ENCODE measurements around the gene LEKR1. TPM values are rescaled to one million over a fixed set of nuclear protein-coding genes. Genes with fewer than 3 reads are reported as not detected.
"Not testable (repeated sequence)": the region's sequence is repeated elsewhere in the genome, so short reads cannot be mapped to it uniquely, and the experiment has no call there.

The LEKR1 gene
- 0.06 TPM for polyA plus RNA-seq (2013, experiment 1 of 2; ENCODE audit: insufficient read length)
- 0.20 TPM for polyA plus RNA-seq (2013, experiment 2 of 2; ENCODE audit: insufficient read length)

GRCh38 chr3:156826144-156826895 is at the start of gene LEKR1:
LEKR1 (plus strand) TSS chr3:156826353; CDS start chr3:156829330, 2,977 bp downstream.
- peak; percentile 87 for DNase-seq

- DNase-seq = no peak
Measured at GRCh38 chr3:156776871-156777270, 49.3 kb upstream of the LEKR1 start.

DNA sequence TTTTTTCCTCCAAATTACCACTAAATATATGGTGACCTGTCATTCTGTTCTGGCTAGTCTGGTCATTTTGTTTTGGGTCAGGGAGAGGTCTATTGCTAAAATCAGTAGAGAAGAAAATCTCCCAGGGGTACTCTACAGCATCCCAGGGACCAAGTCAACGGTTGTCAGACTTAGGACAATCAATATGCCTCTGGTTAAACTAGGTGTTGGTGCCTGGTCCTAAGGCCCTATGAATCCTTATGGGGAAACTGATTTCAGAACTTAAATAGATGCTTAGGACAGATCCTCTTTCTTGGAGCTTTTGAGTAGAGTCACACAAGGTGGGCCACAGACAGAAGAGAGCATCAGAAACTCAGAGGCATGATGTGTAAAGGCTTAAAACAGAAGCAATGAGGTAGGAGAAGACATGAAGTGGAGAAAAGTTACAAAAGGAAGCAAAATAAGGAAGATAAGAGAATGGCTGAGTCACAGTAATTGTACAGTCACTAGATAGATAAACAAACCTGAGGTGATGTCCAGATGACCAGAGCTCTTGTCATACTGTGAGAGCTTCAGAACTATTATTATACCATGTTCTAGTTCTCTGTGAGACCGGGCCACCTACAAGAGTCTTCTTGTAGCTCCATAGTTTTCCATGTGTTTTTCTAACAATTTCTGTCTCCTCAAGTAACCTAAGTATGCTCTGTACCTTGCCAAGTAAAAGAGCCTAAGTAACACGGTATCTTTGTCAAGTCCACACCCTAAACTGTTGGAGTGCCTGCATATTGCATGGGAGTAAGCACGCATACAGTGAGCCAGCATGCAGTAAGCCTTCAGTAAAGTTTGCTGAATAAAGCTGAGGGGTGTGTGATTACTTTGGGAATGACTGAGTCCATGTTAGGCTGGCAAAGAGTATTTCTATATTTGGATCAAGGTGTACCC is 44.6 kb upstream of the LEKR1 start:
- no peak for DNase-seq

GRCh38 chr3:156782319-156782718 is 43.8 kb upstream of the LEKR1 start:
- DNase-seq = no peak

GRCh38 chr3:156782921-156783320 is 43.2 kb upstream of the LEKR1 start:
- no peak for DNase-seq

GRCh38 chr3:156787001-156787400 is 39.2 kb upstream of the LEKR1 start:
- DNase-seq = no peak

GRCh38 chr3:156787926-156788663 is 38.1 kb upstream of the LEKR1 start:
- peak; percentile 96 for DNase-seq

DNA sequence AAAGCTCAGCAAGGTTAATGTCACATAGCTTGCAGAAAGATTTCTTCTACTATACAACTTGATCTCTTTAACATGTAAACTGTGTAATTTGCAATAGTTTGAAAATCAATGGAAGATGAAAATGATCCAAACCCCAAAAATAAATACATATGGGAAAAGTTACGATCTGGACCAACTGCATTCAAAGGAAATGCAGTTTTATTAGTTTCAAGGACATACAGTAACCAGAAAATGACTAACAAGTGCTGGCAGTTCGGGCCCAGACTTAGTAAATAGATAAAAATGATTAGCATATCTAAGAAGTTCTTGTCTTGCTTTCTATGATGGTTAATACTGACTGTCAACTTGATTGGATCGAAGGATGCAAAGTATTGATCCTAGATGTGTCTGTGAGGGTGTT is 37.3 kb upstream of the LEKR1 start:
- DNase-seq = peak; percentile 30

- peak; percentile 74 for DNase-seq
Measured at GRCh38 chr3:156790156-156790555, 36.0 kb upstream of the LEKR1 start.

GRCh38 chr3:156792114-156792513 is 34.0 kb upstream of the LEKR1 start:
- no peak for DNase-seq

DNA sequence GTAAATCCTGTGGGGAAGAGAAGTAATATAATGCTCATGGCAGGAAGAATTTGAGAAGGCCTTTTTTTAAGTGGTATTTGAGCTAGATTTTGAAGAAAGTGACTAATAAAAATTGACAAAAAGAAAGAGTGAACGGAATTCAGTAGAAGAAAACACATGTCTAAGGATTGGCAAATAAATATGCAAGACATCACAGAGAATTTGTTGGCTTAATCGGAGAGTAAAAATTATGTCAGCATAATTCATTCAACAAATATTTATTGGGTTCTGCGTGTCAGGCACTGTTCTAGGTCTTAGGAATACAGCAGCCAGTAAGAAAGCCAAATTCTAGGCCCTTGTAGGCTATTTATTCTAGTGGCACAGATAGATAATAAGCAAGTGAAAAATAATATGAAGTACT is 33.6 kb upstream of the LEKR1 start:
- no peak for DNase-seq

GRCh38 chr3:156792945-156793344 is 33.2 kb upstream of the LEKR1 start:
- peak; percentile 26 for DNase-seq

- no peak for DNase-seq
Measured at GRCh38 chr3:156793400-156793799, 32.8 kb upstream of the LEKR1 start.

DNA sequence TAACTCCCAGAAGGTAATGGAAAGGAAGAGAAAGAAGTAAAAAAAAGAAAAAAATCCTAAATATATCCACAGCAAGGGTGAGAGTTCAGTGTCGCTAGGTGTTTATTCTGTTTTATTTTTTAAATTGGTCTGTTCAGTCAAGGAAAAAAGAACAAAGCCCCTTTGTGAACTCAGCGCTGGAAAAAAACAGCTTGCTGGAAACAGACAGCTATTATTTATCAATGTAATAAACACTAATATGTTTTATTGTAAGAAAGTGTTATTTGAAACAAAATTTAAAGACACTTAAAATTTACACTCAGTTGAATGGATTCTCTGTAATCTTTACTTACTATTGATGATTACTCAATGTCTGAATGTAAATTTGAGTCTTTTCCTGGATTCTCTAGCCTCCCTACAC is 32.3 kb upstream of the LEKR1 start:
- DNase-seq = no peak

DNA sequence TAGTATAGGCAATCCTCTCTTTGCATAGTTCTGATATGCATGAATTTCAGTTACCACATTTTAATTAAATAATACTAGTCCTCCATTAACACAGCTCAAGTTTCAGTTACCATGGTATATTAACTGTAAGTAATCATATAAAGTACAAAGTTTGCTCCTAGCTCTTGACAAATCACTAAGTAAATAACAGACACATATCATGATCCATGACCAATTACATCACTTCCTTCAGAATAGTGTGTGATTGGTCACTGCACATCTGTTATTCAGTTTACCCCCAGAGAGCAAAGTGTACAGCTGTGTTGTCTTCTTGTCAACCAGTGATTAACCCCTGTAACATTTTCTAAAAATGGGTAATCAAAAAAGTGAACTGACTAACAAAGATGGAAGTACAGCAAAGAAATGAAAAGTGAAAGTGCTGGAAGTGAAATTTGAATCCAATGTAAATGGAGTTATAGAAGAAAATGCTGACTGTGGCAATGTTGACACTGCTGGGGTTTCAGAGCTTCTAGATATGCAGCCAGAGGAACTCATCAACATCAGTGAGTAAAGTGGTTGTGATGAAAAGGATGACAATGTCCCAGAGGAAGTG is 30.2 kb upstream of the LEKR1 start:
- peak; percentile 22 for DNase-seq

DNA sequence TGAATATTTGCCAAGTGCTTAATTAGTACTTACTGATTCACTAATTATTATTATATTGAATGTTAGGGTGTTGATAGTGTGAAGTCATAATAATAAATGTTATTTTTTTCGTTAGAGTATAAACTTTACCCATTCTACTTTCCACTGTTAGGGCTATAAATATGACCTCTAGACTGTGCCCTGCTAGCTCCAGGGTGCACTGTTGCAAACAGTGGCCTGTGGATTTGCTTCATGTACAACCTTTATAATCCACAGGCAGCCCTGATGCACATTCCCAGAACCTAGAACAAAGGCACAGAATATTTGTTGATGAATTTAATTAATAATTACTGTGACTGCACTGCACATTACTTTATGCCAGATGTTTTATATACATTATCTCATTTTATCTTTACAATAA is 28.8 kb upstream of the LEKR1 start:
- DNase-seq = no peak

DNA sequence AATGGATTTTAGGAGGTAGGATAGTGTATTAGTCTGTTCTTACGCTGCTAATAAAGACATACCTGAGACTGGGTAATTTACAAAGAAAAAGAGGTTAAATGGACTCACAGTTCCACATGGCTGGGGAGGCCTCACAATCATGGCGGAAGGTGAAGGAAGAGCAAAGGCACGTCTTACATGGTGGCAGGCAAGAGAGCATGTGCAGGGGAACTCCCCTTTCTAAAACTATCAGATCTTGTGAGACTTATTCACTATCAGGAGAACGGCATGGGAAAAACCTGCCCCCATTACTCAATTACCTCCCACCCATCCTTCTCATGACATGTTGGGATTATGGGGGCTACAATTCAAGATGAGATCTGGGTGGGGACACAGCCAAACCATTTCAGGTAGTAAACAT is 25.9 kb upstream of the LEKR1 start:
- DNase-seq = not testable (repeated sequence)

DNA sequence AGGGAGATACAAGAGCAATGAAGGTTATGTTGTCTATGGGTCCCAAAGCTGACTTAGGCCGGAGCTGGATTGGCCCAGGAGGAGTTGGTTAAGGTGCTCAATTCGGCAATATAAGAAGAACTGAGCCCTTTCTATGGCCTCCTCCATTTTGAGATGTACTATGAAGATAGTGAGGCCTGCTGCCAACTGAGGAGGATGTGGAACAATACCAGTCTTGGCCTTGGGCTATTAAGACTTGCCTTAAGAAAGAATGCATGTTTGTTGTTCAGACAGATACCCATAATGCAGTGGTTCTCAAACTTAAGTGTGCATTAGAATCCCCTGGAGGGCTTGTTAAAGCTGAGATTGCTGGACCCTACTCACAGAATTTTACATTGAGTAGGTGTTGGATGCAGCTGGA is 24.4 kb upstream of the LEKR1 start:
- no peak for DNase-seq

- DNase-seq = no peak
Measured at GRCh38 chr3:156802821-156803606, 23.1 kb upstream of the LEKR1 start.

DNA sequence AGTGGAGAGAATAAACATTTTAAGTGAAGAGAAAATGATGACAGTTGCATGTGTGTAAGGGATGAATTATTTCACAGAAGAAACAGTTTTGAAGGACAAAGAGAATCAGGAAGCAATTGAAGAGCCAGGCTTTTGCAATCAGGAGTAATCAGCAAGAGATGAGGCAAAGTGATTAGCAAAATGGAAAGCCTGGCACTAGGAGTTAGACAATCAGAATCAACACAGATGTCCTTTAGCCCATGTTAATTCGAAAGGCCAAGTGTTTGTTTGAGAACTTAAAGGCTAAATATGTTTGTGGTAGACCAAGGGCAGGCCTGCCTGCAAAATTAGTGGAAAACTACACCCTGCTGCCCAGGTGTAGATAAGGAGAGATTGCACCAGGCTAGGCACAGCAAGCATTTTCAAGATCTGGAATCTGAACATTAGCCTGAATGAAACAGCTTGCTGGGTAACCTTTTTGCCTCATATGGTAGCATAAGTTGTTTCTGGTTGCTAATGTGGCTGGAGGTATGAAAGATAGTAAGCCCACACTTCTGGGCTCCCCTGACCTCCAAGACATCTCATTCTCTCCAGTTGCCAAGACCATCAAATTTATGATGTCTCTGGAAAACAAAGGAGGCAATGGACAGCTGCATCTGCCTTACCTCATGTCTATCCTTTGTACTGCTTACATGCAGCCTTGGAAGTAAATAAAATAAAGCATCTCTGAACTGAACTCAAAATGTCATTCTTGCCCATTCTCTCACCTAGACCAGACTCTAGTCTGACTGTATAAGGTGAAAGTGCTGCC is 22.0 kb upstream of the LEKR1 start:
- no peak for DNase-seq

DNA sequence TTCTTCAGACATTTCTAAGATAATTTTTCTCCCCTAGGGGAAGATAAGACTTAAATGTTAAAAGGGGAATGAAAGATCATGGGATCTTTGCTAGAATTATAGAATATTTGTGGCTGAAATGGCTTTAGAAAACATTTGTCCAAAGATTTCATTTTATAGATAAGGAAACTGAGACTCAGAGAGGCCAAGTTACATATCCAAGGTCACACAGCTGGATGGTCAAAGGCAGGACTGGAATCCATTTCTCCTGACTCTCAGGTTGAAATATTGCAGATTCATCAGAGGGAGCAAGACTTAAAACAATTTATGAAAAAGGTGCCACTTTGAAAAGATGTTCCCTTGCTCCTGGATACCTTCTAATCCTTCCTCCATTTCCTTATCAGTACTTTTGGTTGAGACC is 19.5 kb upstream of the LEKR1 start:
- no peak for DNase-seq

All from fibroblast of skin of abdomen (primary cell).